GM18511 (cell line): ENCODE measurements around the gene SAMD13.
"Not testable (repeated sequence)": the region's sequence is repeated elsewhere in the genome, so short reads cannot be mapped to it uniquely, and the experiment has no call there.

Source experiments
- ATAC-seq: cut with Tn5 transposase; IDR thresholded peaks from one replicate; pipeline ENCODE4 v1.9.1; 2021; ENCODE audit warnings: mild to moderate bottlenecking, moderate library complexity; ENCODE audit not compliant: unreplicated experiment

Gene SAMD13

DNA sequence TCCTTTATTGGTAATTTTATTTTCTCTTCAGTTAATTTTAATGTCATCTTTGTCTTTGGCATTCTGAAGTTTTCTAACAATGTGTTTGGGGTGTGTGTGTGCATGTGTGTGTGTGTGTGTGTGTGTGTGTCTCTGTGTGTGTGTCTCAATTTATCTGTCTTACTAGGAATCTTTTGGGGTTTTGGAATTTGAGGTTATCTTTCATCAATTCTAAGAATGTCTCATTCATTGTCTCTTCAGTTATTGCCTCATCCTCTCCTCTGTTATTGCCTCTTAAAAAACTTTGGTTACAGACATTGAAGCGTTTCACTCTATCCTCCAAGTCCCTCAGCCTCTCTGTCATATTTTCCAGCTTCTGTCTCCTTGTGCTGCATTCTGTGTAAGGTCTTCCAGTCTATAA, 18.1 kb upstream of the SAMD13 start:
- no peak for ATAC-seq

DNA sequence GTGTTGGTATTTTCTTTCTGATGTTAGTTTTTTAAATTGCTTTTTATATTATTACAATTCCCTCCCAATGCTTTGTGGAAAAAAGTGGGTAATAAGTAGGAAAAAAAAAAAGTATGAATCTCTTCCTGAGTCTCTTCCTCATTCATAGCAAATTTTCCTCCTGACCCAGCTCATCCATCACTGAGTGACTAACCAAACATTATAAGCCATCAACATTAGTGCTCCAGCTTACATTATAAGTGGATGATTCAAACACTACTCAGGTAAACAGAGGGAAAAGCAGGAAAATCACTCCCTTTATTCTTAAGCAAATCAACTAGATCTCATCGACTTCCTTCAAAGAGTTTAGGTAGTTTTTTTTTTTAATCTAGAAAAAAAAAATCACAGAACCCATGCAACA, 15.4 kb upstream of the SAMD13 start:
- no peak for ATAC-seq

DNA sequence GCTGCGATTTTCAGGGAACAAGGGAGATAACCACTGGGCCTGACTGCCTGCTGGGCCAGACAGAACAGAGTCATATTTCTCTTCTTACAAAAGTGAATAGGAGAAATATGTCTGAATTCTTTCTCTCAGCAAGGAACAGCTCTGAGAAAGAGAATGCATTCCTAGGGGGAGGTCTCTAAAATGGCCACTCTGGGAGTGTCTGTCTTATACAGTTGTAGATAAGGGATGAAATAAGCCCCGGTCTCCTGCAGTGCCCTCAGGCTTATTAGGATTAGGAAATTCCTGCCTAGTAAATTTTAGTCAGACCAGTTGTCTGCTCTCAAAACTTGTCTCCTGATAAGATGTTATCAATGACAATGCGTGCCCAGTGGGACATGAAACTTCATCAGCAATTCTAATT, 14.1 kb upstream of the SAMD13 start:
- ATAC-seq, result not testable (repeated sequence)

- ATAC-seq, result no peak
These were observed 12.2 kb upstream of the SAMD13 start for GRCh38 chr1:84289169-84289785.

DNA sequence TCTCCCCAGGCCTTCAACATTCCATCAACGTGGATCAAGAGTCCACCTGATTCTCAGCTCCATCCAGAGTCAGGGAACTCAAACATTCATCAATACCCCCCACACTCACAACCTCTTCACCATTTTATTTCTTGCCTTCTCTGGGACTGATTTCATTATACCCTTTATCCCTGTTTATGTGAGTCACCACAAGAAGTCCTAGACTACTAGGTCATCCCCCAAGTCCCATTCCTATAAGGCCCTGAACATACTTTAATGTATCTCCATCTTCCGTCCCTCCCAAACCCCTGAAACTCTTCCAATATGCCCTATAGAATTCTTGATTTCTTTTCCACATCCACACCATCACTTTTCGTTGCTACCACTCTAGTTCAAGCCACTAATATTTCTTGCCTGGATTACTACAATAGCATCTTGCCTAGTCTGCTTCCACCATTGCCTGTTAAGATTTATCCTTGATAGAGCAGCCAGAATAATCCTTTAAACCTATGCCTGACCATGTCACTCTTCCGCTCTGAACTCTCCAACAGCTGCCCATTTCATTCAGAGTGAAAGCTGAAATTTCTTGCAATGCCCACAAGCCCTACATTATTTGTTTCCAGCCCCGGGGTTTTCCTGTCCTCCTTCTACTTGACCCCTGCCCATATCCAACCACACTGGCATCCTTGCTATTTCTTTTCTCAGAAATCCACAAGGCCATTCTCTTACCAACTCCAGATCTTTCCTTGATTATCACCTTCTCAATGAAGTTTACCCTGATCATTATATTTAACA, 9.4 kb upstream of the SAMD13 start:
- no peak for ATAC-seq

DNA sequence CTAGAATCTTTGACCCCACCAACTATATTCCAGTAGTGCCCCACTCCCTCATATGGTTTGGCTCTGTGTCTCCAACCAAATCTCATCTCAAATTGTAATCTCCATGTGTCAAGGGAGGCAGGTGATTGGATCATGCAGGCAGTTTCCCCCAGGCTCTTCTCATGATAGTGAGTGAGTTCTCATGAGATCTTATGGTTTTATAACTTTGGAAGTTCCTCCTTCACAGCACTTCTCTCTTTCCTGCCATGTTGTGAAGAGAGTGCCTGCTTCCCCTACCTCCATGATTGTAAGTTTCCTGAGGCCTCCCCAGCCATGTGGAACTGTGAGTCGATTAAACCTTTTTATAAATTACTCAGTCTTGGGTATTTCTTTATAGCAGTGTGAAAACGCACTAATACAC, 7.7 kb upstream of the SAMD13 start:
- no peak for ATAC-seq

DNA sequence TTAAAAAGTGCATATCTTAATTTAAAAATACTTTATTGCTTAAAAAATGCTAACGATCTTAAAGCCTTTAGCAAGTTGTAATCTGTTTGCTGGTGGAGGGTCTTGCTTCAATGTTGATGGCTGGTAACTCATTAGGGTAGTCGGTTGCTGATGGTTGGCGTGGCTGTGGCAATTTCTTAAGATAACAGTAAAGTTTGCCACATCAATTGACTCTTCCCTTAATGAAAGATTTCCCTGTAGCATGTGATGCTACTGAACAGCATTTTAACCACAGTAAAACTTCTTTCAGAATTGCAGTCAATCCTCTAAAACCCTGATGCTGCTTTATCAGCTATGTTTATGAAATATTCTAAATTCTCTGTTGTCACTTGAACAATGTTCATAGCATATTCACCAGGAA, 6.8 kb upstream of the SAMD13 start:
- ATAC-seq, result no peak

DNA sequence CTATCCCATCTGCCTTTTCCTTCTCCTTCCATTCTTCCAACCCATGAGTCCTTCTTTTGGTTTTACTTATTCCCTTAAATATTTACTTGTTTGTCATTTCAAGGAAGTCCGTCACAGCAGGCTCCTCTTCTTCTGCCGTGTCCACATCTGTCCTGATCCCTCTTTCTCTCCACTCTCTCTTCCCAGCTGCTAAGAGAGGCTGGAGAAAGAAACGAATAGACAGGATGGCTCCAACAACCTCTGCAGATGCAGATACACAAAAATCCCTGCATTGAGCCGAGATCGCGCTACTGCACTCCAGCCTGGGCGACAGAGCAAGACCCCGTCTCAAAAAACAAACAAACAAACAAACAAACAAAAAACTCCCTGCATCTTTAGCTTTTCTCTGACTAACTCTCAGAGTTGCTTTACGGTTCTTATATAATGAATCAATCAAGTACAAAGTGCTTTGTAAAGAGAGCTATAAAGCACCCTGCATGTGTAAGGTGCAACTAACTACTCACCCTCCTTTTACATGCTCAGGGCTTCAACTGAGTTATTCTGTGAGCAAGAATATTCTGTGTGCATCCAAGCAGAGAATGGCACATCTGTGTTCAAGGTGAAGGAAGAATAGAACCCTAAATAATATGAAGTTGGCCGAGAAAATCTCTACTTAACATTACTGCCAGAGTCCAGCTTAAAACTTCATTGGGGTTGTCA, 3.8 kb upstream of the SAMD13 start:
- peak; percentile 6 for ATAC-seq

- ATAC-seq, result peak; percentile 85
These were observed 3.2 kb upstream of the SAMD13 start for GRCh38 chr1:84298328-84298683.

DNA sequence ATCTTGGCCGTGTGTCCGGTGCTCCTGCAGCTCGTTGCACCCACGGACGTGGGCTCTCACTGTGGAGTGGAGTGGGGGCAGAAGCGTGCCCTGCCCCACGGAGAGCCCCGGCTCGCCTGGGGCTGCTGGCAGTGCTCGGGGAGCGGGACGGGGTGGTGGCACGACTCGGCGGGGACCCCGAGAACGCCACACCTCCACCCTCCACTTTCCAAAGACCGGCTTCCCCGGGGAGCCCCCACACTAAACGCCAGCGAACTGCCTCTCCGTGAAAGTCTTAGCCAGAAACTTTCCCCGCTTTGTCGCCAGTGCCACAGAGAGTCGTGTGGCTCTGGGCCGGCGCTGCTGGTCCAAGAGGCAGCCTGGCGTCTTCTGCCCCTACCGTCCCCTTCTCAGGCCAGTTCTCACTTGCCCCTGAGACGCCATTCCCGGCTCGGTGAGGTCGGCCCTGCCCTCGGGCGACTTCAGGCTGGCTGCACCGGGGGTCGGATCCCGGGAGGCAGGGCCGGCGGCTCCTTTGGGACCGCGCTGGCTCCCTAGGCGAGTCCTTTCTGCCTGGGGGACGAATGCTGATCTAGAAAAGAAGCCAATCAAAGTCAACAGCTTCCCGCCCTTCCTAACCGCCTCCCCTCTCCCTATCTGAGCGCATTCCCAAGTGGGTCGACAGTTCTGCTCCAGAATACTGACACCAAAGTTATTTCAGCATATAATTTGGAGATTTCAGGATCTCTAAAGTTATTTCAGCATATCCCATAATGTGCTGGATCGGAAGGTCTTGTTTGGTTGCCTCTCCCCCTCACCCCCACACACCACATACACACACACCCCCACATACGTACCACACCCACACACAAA, 2.6 kb upstream of the SAMD13 start:
- ATAC-seq, result peak; percentile 54

GRCh38 chr1:84299536-84300170, 1.9 kb upstream of the SAMD13 start:
- ATAC-seq, result no peak

DNA sequence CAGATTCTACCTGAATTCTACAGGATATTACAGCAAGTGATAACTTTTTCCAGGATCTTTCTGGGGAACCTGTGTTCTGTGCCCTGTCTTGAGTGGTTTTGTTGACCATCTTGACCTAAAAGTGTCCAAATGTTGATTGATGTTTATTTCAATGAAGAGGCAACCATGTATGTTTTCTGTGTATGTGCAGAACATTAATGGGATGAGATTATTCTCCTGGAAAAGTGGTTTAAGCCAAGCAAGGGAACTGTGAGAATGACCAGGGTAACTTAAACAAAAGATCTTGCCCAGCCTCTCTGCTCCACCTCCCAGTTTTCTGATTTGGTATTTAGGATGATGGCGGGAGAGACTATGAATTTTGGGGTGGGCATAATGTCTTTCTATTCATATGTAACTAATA, 1.0 kb upstream of the SAMD13 start:
- no peak for ATAC-seq

GRCh38 chr1:84301785-84302385, 377 bp downstream of the SAMD13 start:
- ATAC-seq, result no peak

GRCh38 chr1:84303314-84303830, 1.9 kb downstream of the SAMD13 start:
- no peak for ATAC-seq

DNA sequence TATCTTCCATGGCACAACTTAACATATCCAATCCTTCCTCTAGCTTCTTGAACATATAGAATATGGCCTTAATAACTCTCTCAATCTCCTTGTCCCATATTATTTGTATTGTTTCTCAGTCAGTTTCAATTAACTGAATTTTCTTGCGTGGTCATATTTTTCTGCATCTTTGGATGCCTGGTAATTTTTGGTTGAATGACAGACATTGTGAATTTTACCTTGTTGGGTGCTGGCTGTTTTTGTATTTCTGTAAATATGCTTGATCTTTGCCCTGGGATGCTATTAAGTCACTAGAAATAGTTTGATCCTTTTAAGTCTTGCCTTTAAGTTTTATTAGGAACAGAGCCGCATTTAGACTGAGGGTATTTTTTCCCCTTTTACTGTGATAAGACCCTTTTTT, 5.9 kb downstream of the SAMD13 start:
- no peak for ATAC-seq

DNA sequence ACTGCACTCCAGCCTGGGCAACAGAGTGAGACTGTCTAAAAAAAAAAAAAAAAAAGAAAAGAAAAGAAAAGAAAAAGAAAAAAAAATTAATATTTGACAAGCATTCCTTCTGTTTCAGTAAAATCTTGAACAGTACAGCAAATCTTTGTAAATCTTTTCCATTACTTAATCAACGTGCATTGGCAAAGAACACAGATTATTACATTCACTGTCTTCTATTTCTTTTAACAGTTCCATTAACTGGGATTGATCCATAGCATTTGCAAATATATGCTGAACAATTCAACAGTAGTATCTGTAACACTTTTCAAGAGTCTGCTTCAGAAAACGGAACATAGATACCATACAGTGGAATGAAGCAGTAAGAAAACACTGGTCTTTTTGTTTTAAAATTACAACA, 9.8 kb downstream of the SAMD13 start:
- no peak for ATAC-seq

DNA sequence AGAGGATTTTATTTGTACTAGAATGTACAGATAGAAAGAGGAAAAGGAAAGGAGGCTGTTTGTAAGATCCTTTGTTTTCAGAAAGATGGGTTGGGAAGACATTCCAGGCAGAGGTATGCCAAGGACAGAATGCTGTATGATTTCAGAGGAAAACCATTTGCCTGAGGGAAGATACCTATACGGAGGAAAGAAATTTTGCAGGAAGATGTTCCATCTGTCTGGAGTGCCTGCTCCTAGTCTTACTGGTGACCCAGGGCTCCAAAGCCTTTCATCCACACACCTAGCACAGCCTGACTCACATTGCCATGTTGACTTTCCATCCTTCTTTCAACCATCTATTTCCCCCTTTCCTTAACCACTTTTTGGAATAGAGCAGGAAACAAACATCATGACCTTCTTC, 18.2 kb downstream of the SAMD13 start:
- no peak for ATAC-seq

GRCh38 chr1:84327830-84328229, 26.3 kb downstream of the SAMD13 start:
- ATAC-seq, result no peak

- no peak for ATAC-seq
These were observed 28.8 kb downstream of the SAMD13 start for GRCh38 chr1:84330125-84330984.
